HG03460 (cell line): ENCODE results near the gene B3GNT7.
"Not testable (repeated sequence)": the region's sequence is repeated elsewhere in the genome, so short reads cannot be mapped to it uniquely, and the experiment has no call there.

Experiments
- ATAC-seq: cut with Tn5 transposase; IDR thresholded peaks from one replicate; pipeline ENCODE4 v1.9.1; 2021; ENCODE audit not compliant: unreplicated experiment

B3GNT7 gene

GRCh38 chr2:231399853-231400680 is 4.6 kb downstream of the B3GNT7 start:
- ATAC-seq = no peak

- not testable (repeated sequence) for ATAC-seq
Observed at GRCh38 chr2:231400681-231401080, 5.2 kb downstream of the B3GNT7 start.

GRCh38 chr2:231401101-231401500 is 5.6 kb downstream of the B3GNT7 start:
- not testable (repeated sequence) for ATAC-seq

GRCh38 chr2:231403421-231404182 is 8.1 kb downstream of the B3GNT7 start:
- ATAC-seq = not testable (repeated sequence)

GRCh38 chr2:231404183-231404578 is 8.7 kb downstream of the B3GNT7 start:
- ATAC-seq = not testable (repeated sequence)

- ATAC-seq = not testable (repeated sequence)
Observed at GRCh38 chr2:231405601-231406367, 10.3 kb downstream of the B3GNT7 start.

GRCh38 chr2:231407686-231408085 is 12.2 kb downstream of the B3GNT7 start:
- ATAC-seq = not testable (repeated sequence)

GRCh38 chr2:231408304-231408703 is 12.8 kb downstream of the B3GNT7 start:
- ATAC-seq = not testable (repeated sequence)

GRCh38 chr2:231409776-231410175 is 14.3 kb downstream of the B3GNT7 start:
- ATAC-seq = no peak

GRCh38 chr2:231410293-231411004 is 14.9 kb downstream of the B3GNT7 start:
- no peak for ATAC-seq

GRCh38 chr2:231411237-231411636 is 15.7 kb downstream of the B3GNT7 start:
- ATAC-seq = no peak

GRCh38 chr2:231411831-231412617 is 16.5 kb downstream of the B3GNT7 start:
- ATAC-seq = peak; percentile 97

GRCh38 chr2:231412618-231412963 is 17.1 kb downstream of the B3GNT7 start:
- ATAC-seq = no peak

- no peak for ATAC-seq
Observed at GRCh38 chr2:231413456-231413855, 17.9 kb downstream of the B3GNT7 start.

GRCh38 chr2:231413921-231414476 is 18.5 kb downstream of the B3GNT7 start:
- no peak for ATAC-seq

- ATAC-seq = no peak
Observed at GRCh38 chr2:231415029-231415428, 19.5 kb downstream of the B3GNT7 start.

GRCh38 chr2:231418820-231419640 is 23.5 kb downstream of the B3GNT7 start:
- no peak for ATAC-seq

- no peak for ATAC-seq
Observed at GRCh38 chr2:231421051-231421580, 25.6 kb downstream of the B3GNT7 start.

GRCh38 chr2:231422056-231422455 is 26.5 kb downstream of the B3GNT7 start:
- ATAC-seq = no peak
